Panc1 (cell line): ENCODE measurements around the gene GORASP2. TPM values are rescaled to one million over a fixed set of nuclear protein-coding genes. Genes with fewer than 3 reads are reported as not detected.

Source experiments
- ATAC-seq: fragments of 200-7000 bp; cut with Tn5 transposase; 2 replicates; pipeline ENCODE4 v1.9.1; 2020; ENCODE audit warnings: mild to moderate bottlenecking, moderate library complexity
- BruUV-seq: library from RNA; stranded (reverse); fragments of 400-500 nt; replicated peaks from 2 replicates; lab custom pipeline; 2021; lab: Mats Ljungman, UMichigan
- CTCF ChIA-PET: fragments of 300-600 bp; sonication (Branson Sonifier 250); formaldehyde crosslinking; loops from one replicate; lab custom pipeline; 2022; ENCODE audit warnings: antibody characterized with exemption; lab: Charles Lee
- POLR2A ChIA-PET: fragments of 300-600 bp; sonication (Branson Sonifier 250); formaldehyde crosslinking; loops from one replicate; lab custom pipeline; 2022; ENCODE audit warnings: antibody characterized with exemption; lab: Charles Lee
- DNase-seq: peaks from one replicate; pipeline ENCODE4 v3.0.0-alpha.2; 2010; ENCODE audit warnings: low read depth, low spot score
- H3K27ac ChIP-seq: 2 replicates; pipeline ENCODE4 v1.5.1; 2011; ENCODE audit warnings: mild to moderate bottlenecking, low read length, inconsistent platforms
- H3K27me3 ChIP-seq: fragments of 200-500 bp; sonication (Bioruptor generic); 2 replicates; pipeline ENCODE4 v1.6.0; 2014; ENCODE audit warnings: low read length, inconsistent platforms; ENCODE audit not compliant: control insufficient read depth, insufficient read depth
- H3K36me3 ChIP-seq: fragments of 200-500 bp; sonication (Bioruptor generic); 2 replicates; pipeline ENCODE4 v1.5.1; 2014; ENCODE audit warnings: inconsistent platforms, mild to moderate bottlenecking, low read length, moderate library complexity; ENCODE audit not compliant: control insufficient read depth, insufficient read depth
- H3K4me1 ChIP-seq: 2 replicates; pipeline ENCODE4 v1.5.1; 2011; ENCODE audit warnings: inconsistent platforms, mild to moderate bottlenecking, low read length, moderate library complexity; ENCODE audit not compliant: control insufficient read depth, insufficient read depth
- H3K4me3 ChIP-seq, 2 experiments: 2 replicates each; pipeline ENCODE4 v1.5.1; 2011 to 2012; ENCODE audit warnings: low read depth in 2 of 2, low read length in 2 of 2, mild to moderate bottlenecking in 2 of 2, inconsistent platforms in 1 of 2, moderate library complexity in 1 of 2
- H3K9me3 ChIP-seq: fragments of 200-500 bp; sonication (Bioruptor generic); 2 replicates; pipeline ENCODE4 v1.5.1; 2014; ENCODE audit warnings: low read depth, mild to moderate bottlenecking, inconsistent platforms, low read length, moderate library complexity; ENCODE audit not compliant: control insufficient read depth, insufficient read depth
- CTCF ChIP-seq: fragments of 450-650 bp; IDR thresholded peaks from 2 replicates; pipeline ENCODE4 v1.5.1; 2017; ENCODE audit warnings: mild to moderate bottlenecking
- POLR2AphosphoS5 ChIP-seq: IDR thresholded peaks from 2 replicates; pipeline ENCODE4 v1.6.1; 2012; ENCODE audit warnings: mild to moderate bottlenecking, low read depth, low read length, moderate library complexity
- SIN3A ChIP-seq: IDR thresholded peaks from 2 replicates; pipeline ENCODE4 v1.6.1; 2012; ENCODE audit warnings: low read depth, mild to moderate bottlenecking, low read length, moderate library complexity, borderline replicate concordance; ENCODE audit not compliant: insufficient read depth
- TCF7L2 ChIP-seq: IDR thresholded peaks from 2 replicates; pipeline ENCODE4 v1.6.1; 2011; ENCODE audit warnings: mild to moderate bottlenecking, low read depth, low read length, inconsistent platforms
- in situ Hi-C: cut with HindIII; loops from 2 replicates; pipeline ENCODE4 v1.10.0; 2016; ENCODE audit warnings: low sequenced_read_pairs, low pct_unique_long_range_greater_than_20kb
- intact Hi-C: fragments of 100-400 bp; cut with micrococcal nuclease; formaldehyde crosslinking; loops from one replicate; pipeline ENCODE4 v1.10.0; 2022; ENCODE audit not compliant: unreplicated experiment
- total RNA-seq: library from RNA; stranded (reverse); gene quantifications from one replicate; pipeline ENCODE4 v1.2.1, GENCODE V29; 2021; ENCODE audit not compliant: unreplicated experiment
- TF ChIP-seq, protein P1 (sequence below), 2 experiments: IDR thresholded peaks; 2 replicates each; pipeline ENCODE4 v1.6.1; 2011 to 2012; ENCODE audit warnings: low read depth in 2 of 2, control low read depth in 1 of 2, low read length in 1 of 2, mild to moderate bottlenecking in 1 of 2, moderate library complexity in 1 of 2; ENCODE audit not compliant: insufficient read depth in 1 of 2

Gene GORASP2
- total RNA-seq, 1 experiment from 2014 or later = 62.5 TPM

DNA sequence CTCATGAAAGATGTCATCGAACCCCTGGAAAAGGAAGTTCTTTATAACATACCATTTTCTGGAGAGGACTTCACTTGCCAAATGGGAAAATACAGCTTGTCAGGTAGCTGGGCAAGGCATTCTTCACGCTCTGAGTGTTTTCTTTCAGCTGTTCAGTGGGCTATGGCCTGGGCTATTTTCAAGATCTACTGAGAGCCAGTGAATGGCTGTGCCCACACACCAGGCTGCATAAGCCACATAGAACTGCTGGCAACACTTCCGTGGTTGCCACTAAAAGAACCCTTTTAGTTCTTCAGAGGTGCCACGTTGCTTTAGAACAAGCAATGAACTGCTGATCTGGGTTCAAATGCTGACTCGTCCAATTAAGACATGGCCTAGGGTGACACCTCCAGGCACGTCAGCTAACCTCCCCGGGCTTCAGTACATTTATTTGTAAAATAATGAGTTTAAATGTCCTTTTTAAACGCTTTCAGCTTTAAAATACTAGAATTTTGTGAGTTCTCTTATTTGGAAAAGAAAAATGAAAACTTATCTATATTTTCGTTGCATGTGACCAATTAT is 36.6 kb upstream of the GORASP2 start:
- in situ Hi-C loops (no loop called here), intact Hi-C loops (no loop called here)
- Histone ChIP-seq H3K36me3 (no peaks in the 10 kb centered on the region), H3K27me3 (peaks cover 9% of the 10 kb centered on the region; the same call in 1 of the 2 replicates), H3K27ac (no peak overlapping the region), H3K4me3 (no peak overlapping the region), H3K4me1 (peaks cover 4% of the 10 kb centered on the region; the same call in 1 of the 2 replicates), H3K9me3 (no peaks in the 10 kb centered on the region)
- ChIA-PET POLR2A (no interaction called here), CTCF (no interaction called here)
- ATAC-seq (no peak), DNase-seq (no peak)
- TF ChIP-seq, protein P1, sequence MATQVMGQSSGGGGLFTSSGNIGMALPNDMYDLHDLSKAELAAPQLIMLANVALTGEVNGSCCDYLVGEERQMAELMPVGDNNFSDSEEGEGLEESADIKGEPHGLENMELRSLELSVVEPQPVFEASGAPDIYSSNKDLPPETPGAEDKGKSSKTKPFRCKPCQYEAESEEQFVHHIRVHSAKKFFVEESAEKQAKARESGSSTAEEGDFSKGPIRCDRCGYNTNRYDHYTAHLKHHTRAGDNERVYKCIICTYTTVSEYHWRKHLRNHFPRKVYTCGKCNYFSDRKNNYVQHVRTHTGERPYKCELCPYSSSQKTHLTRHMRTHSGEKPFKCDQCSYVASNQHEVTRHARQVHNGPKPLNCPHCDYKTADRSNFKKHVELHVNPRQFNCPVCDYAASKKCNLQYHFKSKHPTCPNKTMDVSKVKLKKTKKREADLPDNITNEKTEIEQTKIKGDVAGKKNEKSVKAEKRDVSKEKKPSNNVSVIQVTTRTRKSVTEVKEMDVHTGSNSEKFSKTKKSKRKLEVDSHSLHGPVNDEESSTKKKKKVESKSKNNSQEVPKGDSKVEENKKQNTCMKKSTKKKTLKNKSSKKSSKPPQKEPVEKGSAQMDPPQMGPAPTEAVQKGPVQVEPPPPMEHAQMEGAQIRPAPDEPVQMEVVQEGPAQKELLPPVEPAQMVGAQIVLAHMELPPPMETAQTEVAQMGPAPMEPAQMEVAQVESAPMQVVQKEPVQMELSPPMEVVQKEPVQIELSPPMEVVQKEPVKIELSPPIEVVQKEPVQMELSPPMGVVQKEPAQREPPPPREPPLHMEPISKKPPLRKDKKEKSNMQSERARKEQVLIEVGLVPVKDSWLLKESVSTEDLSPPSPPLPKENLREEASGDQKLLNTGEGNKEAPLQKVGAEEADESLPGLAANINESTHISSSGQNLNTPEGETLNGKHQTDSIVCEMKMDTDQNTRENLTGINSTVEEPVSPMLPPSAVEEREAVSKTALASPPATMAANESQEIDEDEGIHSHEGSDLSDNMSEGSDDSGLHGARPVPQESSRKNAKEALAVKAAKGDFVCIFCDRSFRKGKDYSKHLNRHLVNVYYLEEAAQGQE (IDR thresholded peaks at IDR 0.05; ENCODE audit: insufficient read depth in 1 of 2, low read depth in 2 of 2, low read length in 1 of 2) = no peak
- TF ChIP-seq TCF7L2 (no peak), CTCF (no peak), POLR2AphosphoS5 (no peak), SIN3A (no peak)
- BruUV-seq = no TSS peak

DNA sequence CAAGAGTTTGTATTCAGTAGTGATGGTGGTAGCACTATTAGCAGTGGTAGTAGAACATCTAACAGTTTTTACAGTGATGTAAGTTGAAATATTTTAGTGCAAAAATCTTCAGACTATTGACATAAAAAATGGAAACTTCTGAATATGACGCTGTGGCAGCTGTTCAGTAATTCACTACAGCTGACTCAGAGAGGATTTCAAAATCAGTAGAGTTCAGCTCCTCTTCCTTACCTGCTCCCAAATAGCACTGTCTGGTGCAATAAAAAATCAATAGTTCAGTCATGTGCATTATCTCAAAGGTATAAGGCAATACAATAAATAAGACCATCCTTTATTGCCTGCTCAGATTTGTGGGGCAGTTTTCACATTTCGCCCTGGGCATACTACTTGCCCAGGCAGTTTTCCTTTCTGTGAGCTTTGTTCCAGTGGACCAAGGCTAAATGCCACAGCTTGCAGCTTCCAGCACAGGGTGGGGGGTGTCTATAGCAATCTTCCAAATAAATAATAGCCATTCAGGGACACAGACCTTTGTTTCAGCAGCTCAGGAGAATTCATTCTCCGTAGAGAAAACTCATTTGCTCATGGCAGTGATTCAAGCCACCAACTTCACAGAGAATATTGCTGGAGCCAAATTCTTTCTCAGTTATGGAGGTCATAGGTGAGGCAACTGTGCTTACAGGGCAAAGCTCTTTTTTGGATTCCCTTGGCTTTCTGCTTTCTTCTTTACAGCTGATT is 33.9 kb upstream of the GORASP2 start:
- POLR2A ChIA-PET = interaction anchor here (0.6 kb wide), 1 partner anchor 472 kb away, joined by 3 read pairs; no protein-coding TSS in a partner anchor
- BruUV-seq = no TSS peak

More for the DNA sequence above, 33.9 kb upstream of the GORASP2 start:
- in situ Hi-C loops = no loop called here
- ATAC-seq = no peak; the same call in 1 of the 2 replicates
- TF ChIP-seq TCF7L2 (no peak), POLR2AphosphoS5 (no peak), SIN3A (no peak), CTCF (no peak)
- TF ChIP-seq, protein P1 (IDR thresholded peaks at IDR 0.05; ENCODE audit: insufficient read depth in 1 of 2, low read depth in 2 of 2, low read length in 1 of 2) = no peak
- CTCF ChIA-PET = interaction anchor here (0.8 kb wide), 1 partner anchor 34 kb away, joined by 3 read pairs; the partner anchor contains the start of gene GORASP2
- peaks cover 4% of the 10 kb centered on the region; the same call in 1 of the 2 replicates for H3K4me1 ChIP-seq
- H3K27me3 ChIP-seq = peaks cover 5% of the 10 kb centered on the region; the same call in 1 of the 2 replicates
- H3K27ac ChIP-seq = no peak overlapping the region
- DNase-seq = no peak
- H3K4me3 ChIP-seq = no peak overlapping the region
- no peaks in the 10 kb centered on the region for H3K9me3 ChIP-seq
- intact Hi-C loops = no loop called here
- no peaks in the 10 kb centered on the region for H3K36me3 ChIP-seq
